Ishikawa (cell line): Measurements from ENCODE around the gene TMEM108.

Source experiments
- CEBPB ChIP-seq: IDR thresholded peaks from 2 replicates; pipeline ENCODE4 v1.6.1; 2012
- CREB1 ChIP-seq: IDR thresholded peaks from 2 replicates; pipeline ENCODE4 v1.6.1; 2012; ENCODE audit warnings: low read depth
- EGR1 ChIP-seq: IDR thresholded peaks from 2 replicates; pipeline ENCODE4 v1.6.1; 2012
- EP300 ChIP-seq: IDR thresholded peaks from 2 replicates; pipeline ENCODE4 v1.6.1; 2012; ENCODE audit warnings: borderline replicate concordance
- FOXM1 ChIP-seq: IDR thresholded peaks from 2 replicates; pipeline ENCODE4 v1.6.1; 2012; ENCODE audit warnings: low read depth, borderline replicate concordance
- RAD21 ChIP-seq: IDR thresholded peaks from 2 replicates; pipeline ENCODE4 v1.6.1; 2012; ENCODE audit warnings: low read depth
- REST ChIP-seq: IDR thresholded peaks from 2 replicates; pipeline ENCODE4 v1.6.1; 2012; ENCODE audit warnings: low read depth, mild to moderate bottlenecking
- TAF1 ChIP-seq: IDR thresholded peaks from 2 replicates; pipeline ENCODE4 v1.6.1; 2012; ENCODE audit warnings: low read depth, mild to moderate bottlenecking
- TCF12 ChIP-seq: IDR thresholded peaks from 2 replicates; pipeline ENCODE4 v1.6.1; 2012; ENCODE audit warnings: low read depth
- TEAD4 ChIP-seq: IDR thresholded peaks from 2 replicates; pipeline ENCODE4 v1.6.1; 2012
- YY1 ChIP-seq: IDR thresholded peaks from 2 replicates; pipeline ENCODE4 v1.6.1; 2012; ENCODE audit warnings: low read depth
- ZBTB7A ChIP-seq: IDR thresholded peaks from 2 replicates; pipeline ENCODE4 v1.6.1; 2012; ENCODE audit warnings: low read depth
- TF ChIP-seq, protein P1 (sequence below): IDR thresholded peaks from 2 replicates; pipeline ENCODE4 v1.6.1; 2012
- TF ChIP-seq, protein P2 (sequence below): IDR thresholded peaks from 2 replicates; pipeline ENCODE4 v1.6.1; 2012

GRCh38 chr3:133248389-133248788 lies 210.2 kb downstream of the TMEM108 start:
- no peak for TF ChIP-seq YY1
- no peak for TF ChIP-seq EP300
- no peak for TF ChIP-seq EGR1
- no peak for TF ChIP-seq ZBTB7A
- no peak for TF ChIP-seq CREB1
- TF ChIP-seq RAD21: no peak
- no peak for TF ChIP-seq REST
- no peak for TF ChIP-seq TAF1
- TF ChIP-seq, protein P1, sequence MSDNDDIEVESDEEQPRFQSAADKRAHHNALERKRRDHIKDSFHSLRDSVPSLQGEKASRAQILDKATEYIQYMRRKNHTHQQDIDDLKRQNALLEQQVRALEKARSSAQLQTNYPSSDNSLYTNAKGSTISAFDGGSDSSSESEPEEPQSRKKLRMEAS: no peak
- no peak for TF ChIP-seq TEAD4
- no peak for TF ChIP-seq FOXM1
- TF ChIP-seq, protein P2, sequence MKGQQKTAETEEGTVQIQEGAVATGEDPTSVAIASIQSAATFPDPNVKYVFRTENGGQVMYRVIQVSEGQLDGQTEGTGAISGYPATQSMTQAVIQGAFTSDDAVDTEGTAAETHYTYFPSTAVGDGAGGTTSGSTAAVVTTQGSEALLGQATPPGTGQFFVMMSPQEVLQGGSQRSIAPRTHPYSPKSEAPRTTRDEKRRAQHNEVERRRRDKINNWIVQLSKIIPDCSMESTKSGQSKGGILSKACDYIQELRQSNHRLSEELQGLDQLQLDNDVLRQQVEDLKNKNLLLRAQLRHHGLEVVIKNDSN: no peak
- no peak for TF ChIP-seq CEBPB
- TF ChIP-seq TCF12: no peak
